NK-92 (cell line): ENCODE results near the gene PARD6B.

Source experiments
- DNase-seq: peaks from one replicate; lab custom pipeline; 2025; ENCODE audit not compliant: unreplicated experiment; lab: John Stamatoyannopoulos, UW

Gene PARD6B

GRCh38 chr20:50722424-50723155 lies 8.8 kb upstream of the PARD6B start:
- DNase-seq = no peak

GRCh38 chr20:50723672-50724071 lies 7.7 kb upstream of the PARD6B start:
- no peak for DNase-seq

GRCh38 chr20:50724112-50724725 lies 7.2 kb upstream of the PARD6B start:
- no peak for DNase-seq

- no peak for DNase-seq
Measured at GRCh38 chr20:50724851-50725723, 6.3 kb upstream of the PARD6B start.

GRCh38 chr20:50725724-50726005 lies 5.7 kb upstream of the PARD6B start:
- no peak for DNase-seq

GRCh38 chr20:50726955-50727791 lies 4.2 kb upstream of the PARD6B start:
- DNase-seq = no peak

GRCh38 chr20:50727792-50728485 lies 3.4 kb upstream of the PARD6B start:
- DNase-seq = no peak

- DNase-seq = no peak
Measured at GRCh38 chr20:50728486-50728980, 2.8 kb upstream of the PARD6B start.

- no peak for DNase-seq
Measured at GRCh38 chr20:50728981-50729874, 2.2 kb upstream of the PARD6B start.

GRCh38 chr20:50729901-50730764 lies 1.2 kb upstream of the PARD6B start:
- no peak for DNase-seq

GRCh38 chr20:50730765-50731054 lies 670 bp upstream of the PARD6B start:
- no peak for DNase-seq

GRCh38 chr20:50731930-50732690 lies 730 bp downstream of the PARD6B start:
- no peak for DNase-seq

- DNase-seq = no peak
Measured at GRCh38 chr20:50733644-50734349, 2.4 kb downstream of the PARD6B start.

GRCh38 chr20:50734730-50735679 lies 3.6 kb downstream of the PARD6B start:
- DNase-seq = no peak

GRCh38 chr20:50735813-50736212 lies 4.4 kb downstream of the PARD6B start:
- DNase-seq = no peak

GRCh38 chr20:50737352-50737751 lies 6.0 kb downstream of the PARD6B start:
- no peak for DNase-seq
